Keratinocyte (primary cell): ENCODE measurements around the gene LYZL2. TPM values are rescaled to one million over a fixed set of nuclear protein-coding genes. Genes with fewer than 3 reads are reported as not detected.

ENCODE experiments used
- DNase-seq: peaks from one replicate; pipeline ENCODE4 v3.0.0-alpha.2; 2011; ENCODE audit warnings: low read depth, missing footprints, low spot score
- FAIRE-seq: peaks from 2 replicates; lab custom pipeline; 2011; peaks lifted over from hg19 to GRCh38; lab: Jason Lieb, UNC
- H2AFZ ChIP-seq: 2 replicates; pipeline ENCODE4 v1.6.0; 2012; ENCODE audit warnings: low read length, control low read depth, inconsistent platforms; ENCODE audit not compliant: control insufficient read depth
- H3K27ac ChIP-seq: 2 replicates; pipeline ENCODE4 v1.5.1; 2011; ENCODE audit warnings: low read length; ENCODE audit not compliant: control insufficient read depth, insufficient read depth
- H3K27me3 ChIP-seq: 3 replicates; pipeline ENCODE4 v1.6.0; 2011; ENCODE audit warnings: low read length; ENCODE audit not compliant: control insufficient read depth, insufficient read depth; ENCODE audit errors: extremely low read depth
- H3K36me3 ChIP-seq, 2 experiments: 2 replicates in 1 of 2; 3 replicates in 1 of 2; pipeline ENCODE4 v1.5.1; 2011; ENCODE audit warnings: low read length in 2 of 2, mild to moderate bottlenecking in 1 of 2; ENCODE audit not compliant: control insufficient read depth in 2 of 2, insufficient read depth in 2 of 2; ENCODE audit errors: extremely low read depth in 1 of 2
- H3K4me1 ChIP-seq: 3 replicates; pipeline ENCODE4 v1.5.1; 2011; ENCODE audit warnings: low read length; ENCODE audit not compliant: control insufficient read depth, insufficient read depth; ENCODE audit errors: extremely low read depth
- H3K4me2 ChIP-seq: 3 replicates; pipeline ENCODE4 v1.6.0; 2011; ENCODE audit warnings: low read depth, low read length; ENCODE audit not compliant: control insufficient read depth, insufficient read depth; ENCODE audit errors: extremely low read depth
- H3K4me3 ChIP-seq, 3 experiments: fragments of 200-600 bp in 1 of 3; sonication (generic) in 1 of 3; 2 replicates in 2 of 3; 3 replicates in 1 of 3; pipeline ENCODE4 v1.5.1; 2011 to 2016; ENCODE audit warnings: low read length in 3 of 3, mild to moderate bottlenecking in 3 of 3, control low read depth in 2 of 3, inconsistent platforms in 1 of 3, low read depth in 1 of 3, mixed read lengths in 1 of 3, mixed run types in 1 of 3, moderate library complexity in 1 of 3; ENCODE audit not compliant: control insufficient read depth in 2 of 3, insufficient read depth in 2 of 3; ENCODE audit errors: extremely low read depth in 1 of 3
- H3K79me2 ChIP-seq: 2 replicates; pipeline ENCODE4 v1.6.0; 2012; ENCODE audit warnings: low read length; ENCODE audit not compliant: control insufficient read depth, insufficient read depth
- H3K9ac ChIP-seq: 3 replicates; pipeline ENCODE4 v1.6.0; 2011; ENCODE audit warnings: low read length; ENCODE audit not compliant: control insufficient read depth, insufficient read depth; ENCODE audit errors: extremely low read depth
- H3K9me1 ChIP-seq: 3 replicates; pipeline ENCODE4 v1.6.0; 2011; ENCODE audit warnings: low read length; ENCODE audit not compliant: control insufficient read depth, insufficient read depth; ENCODE audit errors: extremely low read depth
- H3K9me3 ChIP-seq: 2 replicates; pipeline ENCODE4 v1.5.1; 2012; ENCODE audit warnings: low read depth, low read length; ENCODE audit not compliant: control insufficient read depth
- H4K20me1 ChIP-seq: 3 replicates; pipeline ENCODE4 v1.6.0; 2011; ENCODE audit warnings: low read length; ENCODE audit not compliant: control insufficient read depth, insufficient read depth; ENCODE audit errors: extremely low read depth
- EZH2 ChIP-seq: IDR thresholded peaks from one replicate; pipeline ENCODE4 v1.6.1; 2012; ENCODE audit warnings: inconsistent platforms, mild to moderate bottlenecking, low read length, moderate library complexity
- dilution Hi-C: fragments of 300-500 bp; cut with MboI; formaldehyde crosslinking; loops from one replicate; pipeline ENCODE4 v1.7.0; 2020; ENCODE audit warnings: low sequenced_read_pairs; ENCODE audit not compliant: extremely low pct_ligation_motif_present
- polyA plus RNA-seq, 5 experiments: library from polyadenylated mRNA; depleted of rRNA in 3 of 5; stranded (reverse) in 3 of 5; stranded (forward) in 1 of 5; unstranded in 1 of 5; fragments of >200 nt; gene quantifications; 1 replicate in 1 of 5; 2 replicates in 3 of 5; 3 replicates in 1 of 5; pipeline versions ENCODE4 v1.2.1 to v1.2.3, GENCODE V29; 2011 to 2012; ENCODE audit warnings: missing spikeins in 2 of 5, low read depth in 1 of 5, low replicate concordance in 1 of 5
- TF ChIP-seq, protein P1 (sequence below), 3 experiments: IDR thresholded peaks in 1 of 3; conservative IDR thresholded peaks in 1 of 3; optimal IDR thresholded peaks in 1 of 3; 2 replicates in 2 of 3; 3 replicates in 1 of 3; pipeline versions ENCODE3 to v1.5.1; 2011; ENCODE audit warnings: low read length in 3 of 3, mild to moderate bottlenecking in 3 of 3, moderate library complexity in 2 of 3, control low read depth in 1 of 3, inconsistent platforms in 1 of 3; ENCODE audit not compliant: insufficient read depth in 2 of 3; ENCODE audit errors: extremely low read depth in 1 of 3

The LYZL2 gene
- polyA plus RNA-seq, 1 donor (not counting 4 experiments of a cell fraction or from before 2014, with no cell fraction given): not detected

DNA sequence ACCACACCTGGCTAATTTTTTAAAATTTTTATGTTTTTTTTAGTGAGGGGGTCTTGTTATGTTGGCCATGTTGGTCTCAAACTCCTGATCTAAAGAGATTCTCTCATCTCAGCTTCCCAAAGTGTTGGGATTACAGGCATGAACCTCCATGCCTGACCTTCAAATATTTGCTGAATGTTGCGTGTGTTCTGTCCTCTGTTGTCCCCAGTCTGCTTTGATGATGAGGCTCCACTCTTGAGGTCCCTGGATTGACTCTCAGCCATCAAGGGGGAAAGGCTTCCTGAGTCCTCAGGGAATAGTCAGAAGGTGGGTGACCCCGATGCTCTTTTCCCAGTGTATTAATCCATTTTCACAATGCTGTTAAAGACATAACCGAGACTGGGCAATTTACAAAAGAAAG lies 26.0 kb downstream of the LYZL2 start:
- DNase-seq (no peak), FAIRE-seq (no peak)
- TF ChIP-seq, protein P1, sequence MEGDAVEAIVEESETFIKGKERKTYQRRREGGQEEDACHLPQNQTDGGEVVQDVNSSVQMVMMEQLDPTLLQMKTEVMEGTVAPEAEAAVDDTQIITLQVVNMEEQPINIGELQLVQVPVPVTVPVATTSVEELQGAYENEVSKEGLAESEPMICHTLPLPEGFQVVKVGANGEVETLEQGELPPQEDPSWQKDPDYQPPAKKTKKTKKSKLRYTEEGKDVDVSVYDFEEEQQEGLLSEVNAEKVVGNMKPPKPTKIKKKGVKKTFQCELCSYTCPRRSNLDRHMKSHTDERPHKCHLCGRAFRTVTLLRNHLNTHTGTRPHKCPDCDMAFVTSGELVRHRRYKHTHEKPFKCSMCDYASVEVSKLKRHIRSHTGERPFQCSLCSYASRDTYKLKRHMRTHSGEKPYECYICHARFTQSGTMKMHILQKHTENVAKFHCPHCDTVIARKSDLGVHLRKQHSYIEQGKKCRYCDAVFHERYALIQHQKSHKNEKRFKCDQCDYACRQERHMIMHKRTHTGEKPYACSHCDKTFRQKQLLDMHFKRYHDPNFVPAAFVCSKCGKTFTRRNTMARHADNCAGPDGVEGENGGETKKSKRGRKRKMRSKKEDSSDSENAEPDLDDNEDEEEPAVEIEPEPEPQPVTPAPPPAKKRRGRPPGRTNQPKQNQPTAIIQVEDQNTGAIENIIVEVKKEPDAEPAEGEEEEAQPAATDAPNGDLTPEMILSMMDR (optimal IDR thresholded peaks at IDR 0.05 in 1 of 3, IDR thresholded peaks at IDR 0.05 in 1 of 3, conservative IDR thresholded peaks at IDR 0.05 in 1 of 3; ENCODE audit: extremely low read depth in 1 of 3, insufficient read depth in 2 of 3, low read length in 3 of 3): no peak
- no peak for TF ChIP-seq EZH2
- Histone ChIP-seq H3K9ac (no peak overlapping the region), H3K79me2 (no peaks in the 10 kb centered on the region), H4K20me1 (no peaks in the 10 kb centered on the region), H3K9me3 (no peaks in the 10 kb centered on the region), H3K4me3 (no peak overlapping the region), H3K27me3 (peaks cover 2% of the 10 kb centered on the region), H3K27ac (no peak overlapping the region), H3K4me2 (no peak overlapping the region), H2AFZ (no peak overlapping the region), H3K4me1 (no peaks in the 10 kb centered on the region), H3K36me3 (no peaks in the 10 kb centered on the region), H3K9me1 (no peaks in the 10 kb centered on the region)
- dilution Hi-C loops: no loop called here

DNA sequence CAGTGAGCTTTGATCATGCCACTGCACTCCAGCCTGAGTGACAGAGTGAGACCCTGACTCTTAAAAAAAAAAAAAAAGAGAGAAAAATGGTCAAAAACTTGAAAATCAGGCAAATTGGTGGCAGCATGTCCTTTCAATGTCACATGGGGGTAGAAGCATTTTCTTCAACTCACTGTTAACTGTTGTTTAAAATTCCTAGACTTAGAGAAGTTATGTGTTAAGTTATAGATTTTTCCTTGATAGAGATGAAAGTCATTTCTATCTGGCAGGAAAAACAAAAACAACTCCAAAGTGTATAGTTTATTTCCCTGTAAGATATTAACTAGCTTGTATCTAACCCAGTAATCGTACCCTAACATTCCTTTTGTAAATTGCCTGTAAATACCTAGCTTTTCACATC lies 26.8 kb downstream of the LYZL2 start:
- no peak overlapping the region for H3K4me3 ChIP-seq
- no peak for DNase-seq
- H3K4me2 ChIP-seq: no peak overlapping the region
- dilution Hi-C loops: no loop called here
- no peak overlapping the region for H3K9ac ChIP-seq
- no peaks in the 10 kb centered on the region for H3K79me2 ChIP-seq
- TF ChIP-seq, protein P1 (optimal IDR thresholded peaks at IDR 0.05 in 1 of 3, IDR thresholded peaks at IDR 0.05 in 1 of 3, conservative IDR thresholded peaks at IDR 0.05 in 1 of 3; ENCODE audit: extremely low read depth in 1 of 3, insufficient read depth in 2 of 3, low read length in 3 of 3): no peak
- TF ChIP-seq EZH2: no peak
- no peak for FAIRE-seq
- no peaks in the 10 kb centered on the region for H3K9me3 ChIP-seq
- H3K27ac ChIP-seq: no peak overlapping the region
- H2AFZ ChIP-seq: no peak overlapping the region
- no peaks in the 10 kb centered on the region for H4K20me1 ChIP-seq
- no peaks in the 10 kb centered on the region for H3K4me1 ChIP-seq
- H3K27me3 ChIP-seq: peaks cover 2% of the 10 kb centered on the region
- H3K36me3 ChIP-seq: no peaks in the 10 kb centered on the region
- H3K9me1 ChIP-seq: no peaks in the 10 kb centered on the region
